MM.1S (cell line): ENCODE results near the gene ARAP3.

Experiments
- DNase-seq: peaks from one replicate; pipeline ENCODE4 v3.0.0-alpha.2; 2015
- H2AFZ ChIP-seq: fragments of 300-600 bp; sonication (generic); 2 replicates; pipeline ENCODE4 v1.6.0; 2016; ENCODE audit warnings: antibody characterized with exemption, low read length
- H3F3A ChIP-seq: fragments of 300-600 bp; sonication (generic); 2 replicates; pipeline ENCODE4 v1.6.1; 2016; ENCODE audit warnings: mild to moderate bottlenecking, antibody characterized with exemption, low read length, moderate library complexity, mixed read lengths; ENCODE audit not compliant: insufficient read depth
- H3K27ac ChIP-seq: fragments of 300-600 bp; sonication (generic); 2 replicates; pipeline ENCODE4 v1.5.1; 2016; ENCODE audit warnings: mild to moderate bottlenecking, low read length
- H3K27me3 ChIP-seq: fragments of 300-600 bp; sonication (generic); replicated peaks from 2 replicates; pipeline ENCODE4 v1.6.0; 2016; ENCODE audit warnings: low read length; ENCODE audit not compliant: insufficient read depth
- H3K36me3 ChIP-seq: fragments of 300-600 bp; sonication (generic); replicated peaks from 2 replicates; pipeline ENCODE4 v1.6.1; 2016; ENCODE audit warnings: mild to moderate bottlenecking, low read length, mixed read lengths; ENCODE audit not compliant: insufficient read depth
- H3K4me1 ChIP-seq: fragments of 300-600 bp; sonication (generic); 2 replicates; pipeline ENCODE4 v1.6.1; 2016; ENCODE audit warnings: low read length, mixed read lengths
- H3K4me2 ChIP-seq: fragments of 300-600 bp; sonication (generic); 2 replicates; pipeline ENCODE4 v1.6.0; 2016; ENCODE audit warnings: low read depth, low read length
- H3K4me3 ChIP-seq: fragments of 300-600 bp; sonication (generic); 2 replicates; pipeline ENCODE4 v1.5.1; 2016; ENCODE audit warnings: low read length, mixed read lengths
- H3K79me2 ChIP-seq: fragments of 300-600 bp; sonication (generic); 2 replicates; pipeline ENCODE4 v1.6.1; 2016; ENCODE audit warnings: mixed run types, low read length, mixed read lengths
- H3K9ac ChIP-seq: fragments of 300-600 bp; sonication (generic); 2 replicates; pipeline ENCODE4 v1.6.1; 2016; ENCODE audit warnings: low read length, mixed read lengths
- H3K9me2 ChIP-seq: fragments of 300-600 bp; sonication (generic); replicated peaks from 2 replicates; pipeline ENCODE4 v1.6.1; 2016; ENCODE audit warnings: mild to moderate bottlenecking, low read length, mixed read lengths; ENCODE audit not compliant: insufficient read depth
- H3K9me3 ChIP-seq: fragments of 300-600 bp; sonication (generic); replicated peaks from 2 replicates; pipeline ENCODE4 v1.6.1; 2016; ENCODE audit warnings: mild to moderate bottlenecking, low read length, mixed read lengths; ENCODE audit not compliant: insufficient read depth
- H4K20me1 ChIP-seq: fragments of 300-600 bp; sonication (generic); 2 replicates; pipeline ENCODE4 v1.6.1; 2016; ENCODE audit warnings: mild to moderate bottlenecking, low read length, moderate library complexity, mixed read lengths; ENCODE audit not compliant: insufficient read depth
- EZH2 ChIP-seq: fragments of 300-600 bp; sonication (generic); optimal IDR thresholded peaks from 2 replicates; pipeline ENCODE3; 2017; ENCODE audit warnings: low read depth, mild to moderate bottlenecking, antibody characterized with exemption, low read length, mixed read lengths
- EZH2phosphoT487 ChIP-seq: fragments of 300-600 bp; sonication (generic); IDR thresholded peaks from 2 replicates; pipeline ENCODE4 v1.6.1; 2018; ENCODE audit warnings: antibody characterized with exemption, low read length
- TF ChIP-seq, protein P1 (sequence below): fragments of 300-600 bp; sonication (generic); IDR thresholded peaks from 2 replicates; pipeline ENCODE4 v1.5.1; 2016; ENCODE audit warnings: antibody characterized with exemption, low read length, mixed read lengths

Gene ARAP3

DNA sequence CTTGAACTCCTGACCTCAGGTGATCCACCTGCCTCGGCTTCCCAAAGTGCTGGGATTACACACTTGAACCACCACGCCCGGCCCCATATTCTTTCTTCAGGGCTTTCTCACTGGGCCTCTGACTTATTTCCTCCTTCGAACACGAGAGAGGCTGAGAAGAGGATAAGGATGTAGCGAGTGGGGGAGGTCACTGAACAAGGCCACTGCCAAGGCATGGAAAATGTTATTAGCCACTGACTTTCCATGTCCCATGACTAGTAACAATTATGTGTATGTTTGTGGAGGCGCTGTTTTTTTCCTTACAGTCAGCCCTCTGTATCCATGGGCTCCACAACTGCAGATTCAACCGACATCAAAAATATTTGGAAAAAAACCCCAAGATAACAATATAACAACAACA lies 18.5 kb downstream of the ARAP3 start:
- no peak for TF ChIP-seq EZH2
- TF ChIP-seq, protein P1, sequence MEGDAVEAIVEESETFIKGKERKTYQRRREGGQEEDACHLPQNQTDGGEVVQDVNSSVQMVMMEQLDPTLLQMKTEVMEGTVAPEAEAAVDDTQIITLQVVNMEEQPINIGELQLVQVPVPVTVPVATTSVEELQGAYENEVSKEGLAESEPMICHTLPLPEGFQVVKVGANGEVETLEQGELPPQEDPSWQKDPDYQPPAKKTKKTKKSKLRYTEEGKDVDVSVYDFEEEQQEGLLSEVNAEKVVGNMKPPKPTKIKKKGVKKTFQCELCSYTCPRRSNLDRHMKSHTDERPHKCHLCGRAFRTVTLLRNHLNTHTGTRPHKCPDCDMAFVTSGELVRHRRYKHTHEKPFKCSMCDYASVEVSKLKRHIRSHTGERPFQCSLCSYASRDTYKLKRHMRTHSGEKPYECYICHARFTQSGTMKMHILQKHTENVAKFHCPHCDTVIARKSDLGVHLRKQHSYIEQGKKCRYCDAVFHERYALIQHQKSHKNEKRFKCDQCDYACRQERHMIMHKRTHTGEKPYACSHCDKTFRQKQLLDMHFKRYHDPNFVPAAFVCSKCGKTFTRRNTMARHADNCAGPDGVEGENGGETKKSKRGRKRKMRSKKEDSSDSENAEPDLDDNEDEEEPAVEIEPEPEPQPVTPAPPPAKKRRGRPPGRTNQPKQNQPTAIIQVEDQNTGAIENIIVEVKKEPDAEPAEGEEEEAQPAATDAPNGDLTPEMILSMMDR = no peak
- no peak for TF ChIP-seq EZH2phosphoT487
- Histone ChIP-seq H3K79me2 (no peaks in the 10 kb centered on the region), H3K27ac (no peak overlapping the region), H3K9me3 (no peaks in the 10 kb centered on the region), H3K4me2 (no peak overlapping the region), H3F3A (no peaks in the 10 kb centered on the region), H3K27me3 (no peaks in the 10 kb centered on the region), H3K4me3 (no peak overlapping the region), H2AFZ (no peak overlapping the region), H4K20me1 (no peaks in the 10 kb centered on the region), H3K9ac (no peak overlapping the region), H3K9me2 (no peaks in the 10 kb centered on the region), H3K36me3 (no peaks in the 10 kb centered on the region), H3K4me1 (no peaks in the 10 kb centered on the region)
- no peak for DNase-seq

DNA sequence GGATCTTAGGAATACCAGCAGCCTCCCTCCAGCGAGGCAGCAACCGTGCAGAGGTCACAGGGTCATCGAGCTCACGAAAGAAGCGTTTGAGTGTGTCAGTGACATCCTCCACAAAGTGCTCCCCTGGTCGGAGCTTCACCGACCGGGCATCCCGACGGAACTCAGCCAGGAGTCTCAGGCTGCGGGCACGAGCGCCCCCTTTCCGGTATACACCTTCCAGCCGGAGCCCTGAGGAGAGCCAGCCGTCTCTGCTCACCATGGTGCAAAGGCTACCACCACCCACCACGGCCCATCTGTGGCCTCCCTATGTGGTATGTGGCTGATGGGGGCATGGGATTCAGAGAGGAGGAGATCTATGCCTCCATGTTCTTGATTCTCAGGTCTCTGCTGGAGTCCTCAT lies 20.0 kb downstream of the ARAP3 start:
- no peaks in the 10 kb centered on the region for H3F3A ChIP-seq
- H3K9me3 ChIP-seq = no peaks in the 10 kb centered on the region
- no peak overlapping the region for H3K4me2 ChIP-seq
- no peaks in the 10 kb centered on the region for H3K79me2 ChIP-seq
- DNase-seq = no peak
- no peak overlapping the region for H3K27ac ChIP-seq
- no peaks in the 10 kb centered on the region for H4K20me1 ChIP-seq
- no peaks in the 10 kb centered on the region for H3K36me3 ChIP-seq
- H3K4me3 ChIP-seq = no peak overlapping the region
- no peaks in the 10 kb centered on the region for H3K27me3 ChIP-seq
- H3K9me2 ChIP-seq = no peaks in the 10 kb centered on the region
- no peak overlapping the region for H3K9ac ChIP-seq
- TF ChIP-seq EZH2 (no peak), EZH2phosphoT487 (no peak)
- TF ChIP-seq, protein P1 = no peak
- H2AFZ ChIP-seq = no peak overlapping the region
- H3K4me1 ChIP-seq = no peaks in the 10 kb centered on the region

DNA sequence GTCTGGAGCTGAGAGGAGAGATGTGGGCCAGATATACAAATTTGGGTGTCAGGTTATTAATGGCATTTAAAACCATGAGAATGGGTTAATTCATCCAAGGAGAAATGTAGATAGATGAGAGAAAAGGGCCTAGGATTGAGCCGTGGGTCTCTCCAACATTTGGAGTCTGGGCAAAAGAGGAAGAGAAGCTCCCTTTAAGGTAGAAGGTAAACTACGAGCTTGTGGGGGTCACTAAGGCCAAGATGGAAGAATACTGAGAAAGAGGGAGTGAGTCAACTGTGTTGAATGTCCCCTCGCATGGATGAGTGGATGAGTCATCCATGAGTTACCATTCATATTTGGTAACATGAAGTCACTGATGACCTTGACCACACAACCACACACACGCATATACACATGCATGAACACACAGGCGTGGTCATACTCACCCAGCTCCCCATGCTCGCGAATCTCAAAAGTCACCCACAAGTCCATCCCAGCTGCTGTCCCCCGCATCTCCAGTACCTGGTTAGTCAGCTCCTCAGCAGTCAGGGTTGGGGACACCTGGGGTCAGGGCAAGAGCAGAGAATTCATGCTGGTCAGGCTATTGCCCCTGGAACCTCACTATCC lies 24.0 kb downstream of the ARAP3 start:
- H2AFZ ChIP-seq = no peak overlapping the region
- H3K9ac ChIP-seq = no peak overlapping the region
- H3K4me1 ChIP-seq = no peaks in the 10 kb centered on the region
- TF ChIP-seq, protein P1 = no peak
- TF ChIP-seq EZH2phosphoT487 (no peak), EZH2 (no peak)
- no peak overlapping the region for H3K4me3 ChIP-seq
- H3K4me2 ChIP-seq = no peak overlapping the region
- no peak for DNase-seq
- H3K9me2 ChIP-seq = no peaks in the 10 kb centered on the region
- H3K79me2 ChIP-seq = no peaks in the 10 kb centered on the region
- H3K9me3 ChIP-seq = no peaks in the 10 kb centered on the region
- no peak overlapping the region for H3K27ac ChIP-seq
- no peaks in the 10 kb centered on the region for H4K20me1 ChIP-seq
- H3K36me3 ChIP-seq = no peaks in the 10 kb centered on the region
- no peaks in the 10 kb centered on the region for H3F3A ChIP-seq
- H3K27me3 ChIP-seq = no peaks in the 10 kb centered on the region
